T-helper 17 cell (primary cell): ENCODE measurements around the gene HES5. TPM values are rescaled to one million over a fixed set of nuclear protein-coding genes. Genes with fewer than 3 reads are reported as not detected.
"Not testable (repeated sequence)": the region's sequence is repeated elsewhere in the genome, so short reads cannot be mapped to it uniquely, and the experiment has no call there.

ENCODE experiments used
- ATAC-seq: fragments of 150-1000 bp; cut with Tn5 transposase; 2 replicates; pipeline ENCODE4 v1.10.0; 2021; ENCODE audit warnings: mild to moderate bottlenecking, moderate library complexity
- DNase-seq, 3 donors: peaks; one replicate each; pipeline versions ENCODE4 v3.0.0 to v3.0.0-alpha.2; 2020 to 2021
- H3K9me3 ChIP-seq: one replicate; pipeline ENCODE4 v1.7.0; 2013; ENCODE audit warnings: low read length, mild to moderate bottlenecking; ENCODE audit not compliant: control insufficient read depth, poor library complexity, severe bottlenecking
- H3K27ac Mint-ChIP-seq: one replicate; pipeline ENCODE4 v1.8.0; 2022; ENCODE audit warnings: mild to moderate bottlenecking, moderate library complexity, mixed read lengths
- H3K27me3 Mint-ChIP-seq: one replicate; pipeline ENCODE4 v1.8.0; 2022; ENCODE audit warnings: mixed read lengths
- H3K36me3 Mint-ChIP-seq: one replicate; pipeline ENCODE4 v1.8.0; 2022; ENCODE audit warnings: low read depth, mixed read lengths
- H3K4me1 Mint-ChIP-seq: one replicate; pipeline ENCODE4 v1.8.0; 2022; ENCODE audit warnings: mild to moderate bottlenecking, mixed read lengths
- H3K4me3 Mint-ChIP-seq: one replicate; pipeline ENCODE4 v1.8.0; 2022; ENCODE audit warnings: mild to moderate bottlenecking, moderate library complexity, mixed read lengths
- total RNA-seq, 4 donors: library from RNA in 2 of 4; stranded (reverse) in 2 of 4; gene quantifications; one replicate each; pipeline ENCODE4 v1.2.3 and lab custom pipeline; 2022 to 2026

HES5 gene
- total RNA-seq, 2 donors from 2014 or later: not detected

DNA sequence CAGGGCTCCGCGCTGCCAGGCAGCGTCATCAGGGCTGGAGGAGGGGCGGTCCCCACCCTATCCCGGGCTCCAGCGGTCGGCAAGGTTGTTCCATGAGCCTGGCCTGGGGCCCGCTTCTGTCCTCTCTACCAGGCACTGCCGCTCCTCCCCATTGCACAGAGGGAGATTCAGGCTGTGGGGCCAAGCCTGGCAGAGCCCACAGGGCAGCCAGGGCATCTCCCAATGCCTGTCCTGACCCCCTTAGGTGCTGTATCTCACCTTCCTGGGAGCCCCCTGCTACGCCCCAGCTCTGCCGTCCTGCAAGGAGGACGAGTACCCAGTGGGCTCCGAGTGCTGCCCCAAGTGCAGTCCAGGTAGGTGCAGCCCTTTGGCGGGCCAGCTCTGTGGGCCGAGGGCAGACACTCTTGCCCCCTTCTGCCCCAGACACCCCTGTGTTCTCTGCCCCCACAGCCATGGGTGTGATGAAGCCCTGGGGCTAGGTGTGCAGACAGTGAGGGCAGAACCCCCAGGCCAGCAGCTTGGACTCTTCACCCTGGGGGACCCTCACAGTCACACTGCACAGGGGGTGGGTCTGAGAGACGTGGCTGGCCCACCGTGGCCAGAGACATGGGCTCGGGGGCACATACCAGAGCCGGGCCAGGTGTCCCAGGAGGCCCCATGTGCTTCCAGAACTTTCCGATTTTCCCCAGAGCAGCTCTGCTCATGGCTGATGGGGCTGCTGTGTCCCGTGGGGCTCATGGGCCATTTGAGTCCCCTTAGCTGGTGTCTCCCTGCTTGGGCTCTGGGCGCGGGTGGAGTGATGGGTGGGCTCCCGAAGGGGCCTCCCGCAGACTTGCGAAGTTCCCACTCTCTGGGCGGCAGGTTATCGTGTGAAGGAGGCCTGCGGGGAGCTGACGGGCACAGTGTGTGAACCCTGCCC is 27.7 kb upstream of the HES5 start:
- no peak for ATAC-seq
- Mint-ChIP-seq H3K4me1 (peaks cover 32% of the 10 kb centered on the region), H3K4me3 (peak overlapping the region; percentile 99)

DNA sequence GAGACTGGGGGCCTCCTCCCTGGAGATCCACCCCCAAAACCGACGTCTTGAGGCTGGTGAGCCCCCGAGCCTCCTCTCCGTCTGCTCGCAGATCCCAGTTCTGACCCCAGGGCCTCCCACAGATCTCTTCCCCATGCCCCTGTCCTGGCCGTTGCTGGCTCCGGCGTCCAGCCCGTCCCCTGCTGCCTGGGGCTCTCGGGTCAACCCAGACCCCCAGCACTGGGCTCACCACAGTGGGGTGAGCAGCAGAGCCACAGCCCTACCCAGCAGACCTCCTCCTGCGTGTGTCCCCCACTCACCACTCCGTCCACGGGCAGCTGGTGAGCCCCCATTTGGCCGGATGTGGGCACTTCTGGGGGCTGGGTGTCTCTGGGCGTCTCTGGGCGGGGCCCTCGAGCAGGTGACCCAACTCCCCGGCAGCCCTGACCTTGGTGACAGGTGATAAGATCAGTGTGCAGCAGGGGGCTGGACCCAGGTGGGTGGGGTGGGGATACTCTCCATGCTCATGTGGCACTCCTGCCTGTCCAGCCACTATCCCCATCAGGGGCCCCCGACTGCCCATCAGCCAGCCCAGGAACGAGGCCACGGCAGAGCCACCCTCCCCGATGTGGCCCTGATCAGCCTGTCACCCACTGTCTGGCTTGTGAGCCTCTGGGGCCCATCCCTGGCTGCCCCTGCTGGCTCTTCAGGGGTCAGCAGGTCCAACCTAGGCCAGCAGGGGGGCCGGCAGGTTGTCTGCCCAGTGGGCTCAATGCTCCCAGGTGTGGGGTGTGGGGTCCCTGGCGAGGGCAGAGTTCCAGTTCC is 26.8 kb upstream of the HES5 start:
- H3K27ac Mint-ChIP-seq: peak overlapping the region; percentile 98
- H3K27me3 Mint-ChIP-seq: no peaks in the 10 kb centered on the region
- ATAC-seq (peak; percentile 1), DNase-seq (no peak)
- no peaks in the 10 kb centered on the region for H3K9me3 ChIP-seq
- peaks cover 8% of the 10 kb centered on the region for H3K36me3 Mint-ChIP-seq
- peaks cover 32% of the 10 kb centered on the region for H3K4me1 Mint-ChIP-seq
- H3K4me3 Mint-ChIP-seq: peak overlapping the region; percentile 99

More for the DNA sequence above, 27.7 kb upstream of the HES5 start:
- DNase-seq: no peak
- Mint-ChIP-seq H3K27ac (peak overlapping the region; percentile 98), H3K36me3 (peaks cover 8% of the 10 kb centered on the region), H3K27me3 (no peaks in the 10 kb centered on the region)
- H3K9me3 ChIP-seq: no peaks in the 10 kb centered on the region

DNA sequence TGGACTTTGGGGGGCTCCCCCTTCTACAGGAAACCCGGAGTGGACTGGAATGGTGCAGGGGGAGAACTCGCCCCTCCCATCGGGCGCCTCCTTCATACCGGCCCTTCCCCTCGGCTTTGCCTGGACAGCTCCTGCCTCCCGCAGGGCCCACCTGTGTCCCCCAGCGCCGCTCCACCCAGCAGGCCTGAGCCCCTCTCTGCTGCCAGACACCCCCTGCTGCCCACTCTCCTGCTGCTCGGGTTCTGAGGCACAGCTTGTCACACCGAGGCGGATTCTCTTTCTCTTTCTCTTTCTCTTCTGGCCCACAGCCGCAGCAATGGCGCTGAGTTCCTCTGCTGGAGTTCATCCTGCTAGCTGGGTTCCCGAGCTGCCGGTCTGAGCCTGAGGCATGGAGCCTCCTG is 26.2 kb upstream of the HES5 start, which contains the start of gene TNFRSF14:
Gene TNFRSF14 (plus strand): TSS at position 95 of the 401 bp plus-strand sequence. CDS start 294 bp downstream, at position 389.
- Mint-ChIP-seq H3K4me1 (peaks cover 29% of the 10 kb centered on the region), H3K27ac (peak within 1 kb of the TSS; percentile 98), H3K4me3 (peak within 1 kb of the TSS; percentile 99), H3K27me3 (no peaks in the 10 kb centered on the region), H3K36me3 (peaks cover 6% of the 10 kb centered on the region)
- no peaks in the 10 kb centered on the region for H3K9me3 ChIP-seq
- DNase-seq (peak; percentile 49 to 60 (median 60)), ATAC-seq (peak; percentile 79)

DNA sequence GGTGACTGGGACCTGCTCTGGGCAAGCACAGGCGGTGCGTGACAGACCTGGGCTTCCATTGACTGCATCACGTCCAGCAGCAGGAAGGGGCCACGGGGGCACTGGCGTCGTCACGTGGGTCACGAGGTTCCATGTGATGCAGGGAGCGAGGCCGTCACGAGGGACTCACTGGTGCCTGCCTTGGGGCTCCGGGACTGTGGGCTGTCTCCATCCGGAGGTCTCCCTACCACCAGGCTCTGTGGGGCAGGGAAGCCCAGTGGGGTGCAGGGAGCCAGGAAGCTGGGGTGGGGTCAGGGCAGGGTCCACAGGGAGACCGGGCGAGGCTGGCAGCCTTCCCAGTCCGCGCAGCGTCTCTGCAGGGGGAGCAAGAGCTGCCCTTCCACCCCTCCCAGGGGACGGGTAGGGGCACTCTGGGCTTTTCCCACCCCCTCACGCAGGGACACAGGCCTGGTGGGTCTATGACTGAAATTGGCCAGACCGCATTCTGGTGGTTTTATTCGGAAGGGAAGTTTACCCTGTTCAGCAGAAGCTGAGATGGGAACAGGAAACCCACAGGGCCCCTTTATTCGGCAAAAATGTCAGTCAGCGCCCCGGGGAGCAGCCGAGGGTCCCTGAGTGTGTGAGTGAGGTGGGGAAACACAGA is 25.7 kb upstream of the HES5 start:
- H3K27me3 Mint-ChIP-seq: no peaks in the 10 kb centered on the region
- peak overlapping the region; percentile 99 for H3K4me3 Mint-ChIP-seq
- H3K36me3 Mint-ChIP-seq: peaks cover 5% of the 10 kb centered on the region
- peaks cover 28% of the 10 kb centered on the region for H3K4me1 Mint-ChIP-seq
- peak overlapping the region; percentile 98 for H3K27ac Mint-ChIP-seq
- ATAC-seq (peak; percentile 68), DNase-seq (peak; percentile 39 to 65 (median 55))
- no peaks in the 10 kb centered on the region for H3K9me3 ChIP-seq

DNA sequence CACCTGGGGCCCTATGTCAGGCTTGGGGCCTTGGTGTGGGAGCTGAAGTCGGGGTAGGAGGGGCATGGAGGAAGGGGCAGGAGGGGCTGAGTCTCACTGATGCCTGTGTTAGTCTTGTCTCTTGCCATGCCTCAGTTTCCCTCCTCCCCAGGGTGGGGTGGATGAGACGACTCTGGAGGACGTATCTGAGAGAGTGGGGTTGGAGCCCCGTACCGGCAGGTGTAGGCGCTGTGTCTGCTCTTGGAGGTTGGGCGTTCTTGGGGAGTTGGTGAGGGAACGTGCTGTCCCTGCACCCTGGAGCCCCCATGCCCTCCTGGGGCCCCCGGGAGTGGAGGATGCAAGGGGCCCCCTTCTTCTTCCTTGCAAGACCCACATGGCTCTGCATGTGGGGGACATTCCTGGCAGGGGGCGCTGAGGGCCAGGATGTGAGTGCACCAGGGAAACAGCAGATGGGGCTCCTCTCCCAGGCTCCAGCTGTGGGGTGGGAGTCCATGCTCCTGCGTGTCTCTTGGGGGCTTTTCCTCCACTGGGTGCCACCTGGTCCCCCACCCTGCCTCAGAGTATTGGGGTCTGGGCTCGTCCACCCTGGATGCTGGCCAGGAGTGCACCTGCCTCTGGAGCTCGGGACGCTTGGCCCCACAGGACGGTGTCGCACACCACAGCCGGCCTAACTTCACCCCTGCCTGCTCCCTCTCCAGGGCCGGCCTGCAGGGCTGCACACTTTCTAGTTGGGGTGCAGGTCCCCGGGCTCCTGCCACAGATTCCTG is 24.7 kb upstream of the HES5 start:
- DNase-seq (peak in 1 of 3 donors; percentile 43), ATAC-seq (peak; percentile 31)
- Mint-ChIP-seq H3K27ac (peak overlapping the region; percentile 98), H3K36me3 (peaks cover 5% of the 10 kb centered on the region), H3K4me3 (peak overlapping the region; percentile 99), H3K4me1 (peaks cover 29% of the 10 kb centered on the region), H3K27me3 (no peaks in the 10 kb centered on the region)
- no peaks in the 10 kb centered on the region for H3K9me3 ChIP-seq

DNA sequence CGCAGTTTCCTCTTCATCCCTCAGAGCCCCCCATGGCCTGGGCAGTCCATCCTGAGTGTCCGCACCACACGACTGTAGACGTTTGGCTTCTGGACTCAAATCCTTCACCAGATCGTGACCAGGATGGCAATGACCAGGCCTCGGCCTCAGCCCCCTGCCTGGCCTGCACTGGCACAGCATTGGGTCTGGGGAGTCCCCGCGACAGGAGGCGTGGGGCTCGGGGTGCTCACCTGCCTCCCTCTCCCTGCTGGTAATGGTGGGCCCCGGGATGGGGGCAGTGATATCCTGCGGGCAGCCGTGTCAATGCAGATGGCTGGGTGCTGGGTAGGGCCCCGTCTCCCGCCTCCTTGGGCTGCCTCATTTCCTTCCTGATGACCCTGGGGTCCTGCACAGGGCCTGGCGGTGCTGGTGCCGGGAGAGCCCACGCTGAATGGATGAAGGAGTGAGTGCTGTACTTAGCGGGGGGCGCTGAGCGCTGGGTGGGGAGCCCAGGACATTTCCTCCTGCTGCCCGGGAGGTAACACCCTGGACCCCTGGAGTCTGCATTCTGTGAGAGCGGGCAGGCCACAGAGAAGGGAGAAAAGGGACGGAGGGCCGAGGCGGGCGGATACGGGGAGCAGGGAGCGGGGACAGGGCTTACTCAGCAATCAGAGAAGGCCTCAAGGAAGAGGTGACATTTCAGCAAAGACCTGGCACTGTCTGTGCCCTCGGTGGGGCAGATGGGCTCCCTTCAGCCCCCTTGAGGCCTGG is 24.0 kb upstream of the HES5 start:
- H3K27me3 Mint-ChIP-seq: no peaks in the 10 kb centered on the region
- DNase-seq (no peak), ATAC-seq (no peak)
- H3K4me3 Mint-ChIP-seq: peak overlapping the region; percentile 99
- H3K9me3 ChIP-seq: no peaks in the 10 kb centered on the region
- peaks cover 5% of the 10 kb centered on the region for H3K36me3 Mint-ChIP-seq
- peak overlapping the region; percentile 98 for H3K27ac Mint-ChIP-seq
- H3K4me1 Mint-ChIP-seq: peaks cover 31% of the 10 kb centered on the region

DNA sequence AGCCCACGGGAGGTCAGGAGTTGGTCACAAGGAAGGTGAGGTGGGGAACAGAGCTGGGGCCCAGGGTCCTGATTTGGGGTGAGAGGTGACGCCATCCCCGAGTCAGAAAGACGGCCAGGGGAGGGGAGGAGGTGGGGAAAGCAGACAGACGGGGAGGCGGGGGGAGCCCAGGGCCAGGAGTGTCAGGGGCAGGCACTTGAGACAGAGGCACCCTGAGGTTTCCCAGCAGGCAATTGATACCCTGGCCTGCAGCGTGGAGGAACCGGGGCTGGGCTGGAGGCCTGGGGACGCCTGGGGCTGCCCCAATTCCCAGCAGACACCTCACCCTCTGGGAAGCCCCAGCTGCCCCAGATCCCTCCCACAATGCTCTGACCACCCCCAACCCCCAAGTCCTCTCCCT is 23.0 kb upstream of the HES5 start:
- not testable (repeated sequence) for H3K27me3 Mint-ChIP-seq, DNase-seq
- peaks cover 32% of the 10 kb centered on the region for H3K4me1 Mint-ChIP-seq

DNA sequence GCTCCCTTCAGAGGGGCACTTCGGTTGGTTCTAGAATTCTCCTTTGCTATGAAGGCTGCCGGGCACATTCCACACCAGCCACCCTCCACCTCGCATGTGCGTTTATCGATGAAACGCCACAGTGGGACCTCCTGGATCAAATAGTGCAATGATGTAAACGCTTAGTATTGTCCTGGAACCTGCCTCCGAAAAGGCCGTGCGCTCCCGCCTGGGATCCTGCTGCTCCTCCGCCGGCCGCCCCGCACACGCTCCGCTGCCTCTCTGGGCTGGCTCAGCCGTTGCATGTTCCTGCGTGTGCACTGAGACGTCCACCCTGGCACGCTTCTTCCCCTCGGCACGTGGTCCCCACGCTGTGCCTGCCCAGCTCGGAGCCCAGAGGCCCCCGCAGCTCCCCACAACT is 22.1 kb upstream of the HES5 start:
- peak overlapping the region; percentile 96 for H3K27ac Mint-ChIP-seq
- H3K9me3 ChIP-seq: no peaks in the 10 kb centered on the region
- peaks cover 28% of the 10 kb centered on the region for H3K4me1 Mint-ChIP-seq
- ATAC-seq (no peak), DNase-seq (no peak)
- no peak overlapping the region for H3K4me3 Mint-ChIP-seq
- no peaks in the 10 kb centered on the region for H3K27me3 Mint-ChIP-seq
- H3K36me3 Mint-ChIP-seq: peaks cover 2% of the 10 kb centered on the region

More for the DNA sequence above, 23.0 kb upstream of the HES5 start:
- ATAC-seq, H3K4me3 Mint-ChIP-seq, H3K9me3 ChIP-seq, H3K36me3 Mint-ChIP-seq, H3K27ac Mint-ChIP-seq: not testable (repeated sequence)

DNA sequence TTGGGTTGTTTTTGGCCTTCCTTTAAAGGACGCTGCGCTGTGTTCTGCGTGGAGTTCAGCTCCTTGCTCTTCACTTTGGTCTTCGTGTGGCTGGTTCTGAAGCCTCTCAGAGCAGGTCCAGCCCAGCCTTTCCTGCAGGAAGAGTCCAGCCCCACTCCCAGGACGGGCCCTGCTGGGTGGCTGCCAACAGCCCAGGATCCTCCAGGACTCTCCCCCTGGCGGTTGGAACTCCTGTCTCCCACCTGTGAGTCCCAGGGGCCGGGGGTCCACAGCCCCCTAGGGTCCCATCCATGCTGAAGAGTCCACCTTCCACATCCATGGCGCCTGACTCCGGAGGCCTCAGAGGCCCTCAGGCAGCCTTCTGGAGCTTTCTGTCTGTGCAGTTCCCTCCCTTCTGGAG is 21.5 kb upstream of the HES5 start:
- not testable (repeated sequence) for H3K9me3 ChIP-seq, H3K4me3 Mint-ChIP-seq, ATAC-seq, DNase-seq, H3K27me3 Mint-ChIP-seq, H3K36me3 Mint-ChIP-seq
- H3K27ac Mint-ChIP-seq: peak overlapping the region; percentile 96
- H3K4me1 Mint-ChIP-seq: peaks cover 28% of the 10 kb centered on the region

DNA sequence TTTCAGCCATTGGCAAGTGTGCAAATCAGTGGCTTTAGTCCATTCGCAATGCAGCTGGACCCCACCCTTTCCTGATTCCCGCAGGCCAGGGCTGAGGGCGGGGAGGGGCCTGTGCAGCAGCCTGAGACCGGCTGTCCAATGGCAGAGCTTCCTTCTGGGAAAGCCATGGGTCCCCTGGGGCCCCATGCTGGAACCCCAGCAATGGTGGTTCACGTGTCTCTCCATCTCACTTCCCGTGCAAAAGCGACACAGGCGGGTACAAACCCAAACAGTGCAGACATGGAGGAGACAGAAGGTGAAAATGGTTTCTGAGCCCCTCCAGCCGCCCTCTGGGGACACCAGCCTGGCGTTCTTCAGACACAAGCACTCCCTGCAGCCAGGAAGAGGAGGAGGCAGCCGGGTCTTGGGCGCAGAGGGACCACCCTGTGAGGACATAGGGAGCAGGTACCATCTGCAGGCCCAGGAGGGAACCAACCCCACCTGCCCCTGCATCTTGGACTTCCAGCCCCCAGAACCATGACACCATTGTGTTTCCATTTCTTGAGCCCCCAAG is 20.3 kb upstream of the HES5 start:
- H3K36me3 Mint-ChIP-seq, H3K9me3 ChIP-seq, DNase-seq, ATAC-seq, H3K4me3 Mint-ChIP-seq, H3K27me3 Mint-ChIP-seq: not testable (repeated sequence)
- peaks cover 21% of the 10 kb centered on the region for H3K4me1 Mint-ChIP-seq
- peak overlapping the region; percentile 96 for H3K27ac Mint-ChIP-seq

DNA sequence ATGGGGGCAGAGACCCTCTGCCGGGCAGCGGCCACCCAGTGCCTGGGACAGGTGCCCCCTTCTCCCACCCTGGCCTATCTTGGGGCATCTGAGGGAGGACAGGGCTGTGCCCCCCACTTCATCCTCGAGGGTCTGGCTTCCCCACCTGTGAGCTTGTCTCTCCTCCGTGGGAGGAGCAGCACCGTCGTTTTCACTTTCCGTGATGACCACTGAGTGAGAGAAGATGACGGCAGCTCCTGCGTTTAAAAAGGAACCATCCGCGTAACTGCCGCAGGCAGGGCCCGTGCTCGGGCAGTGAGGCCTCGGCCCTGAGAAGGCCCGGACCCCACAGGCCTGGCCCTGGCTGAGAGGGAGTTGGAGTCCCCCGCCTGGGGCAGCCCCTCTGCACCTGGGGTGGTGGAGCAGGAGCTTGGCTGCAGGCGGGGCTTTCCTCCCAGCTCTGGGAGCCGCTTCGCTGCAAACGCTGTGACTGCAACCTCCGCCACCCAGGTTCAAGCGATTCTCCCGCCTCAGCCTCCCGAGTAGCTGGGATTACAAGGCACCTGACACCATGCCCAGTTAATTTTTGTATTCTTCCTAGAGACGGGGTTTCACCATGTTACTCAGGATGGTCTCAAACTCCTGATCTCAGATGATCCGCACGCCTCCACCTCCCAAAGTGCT is 19.4 kb upstream of the HES5 start:
- H3K9me3 ChIP-seq, H3K27me3 Mint-ChIP-seq, DNase-seq, H3K4me3 Mint-ChIP-seq, ATAC-seq, H3K36me3 Mint-ChIP-seq: not testable (repeated sequence)
- H3K27ac Mint-ChIP-seq: peak overlapping the region; percentile 96
- peaks cover 17% of the 10 kb centered on the region for H3K4me1 Mint-ChIP-seq
